Stomach (tissue), 9 donors: Measurements from ENCODE around the gene CLEC16A. TPM values are rescaled to one million over a fixed set of nuclear protein-coding genes. Genes with fewer than 3 reads are reported as not detected.

Source experiments
- DNase-seq, 2 donors: peaks; one replicate each; pipeline versions ENCODE4 v3.0.0 to v3.0.0-alpha.2; 2013 to 2019
- H3K27ac ChIP-seq, 5 donors: fragments of 200-600 bp in 4 of 5; sonication (generic) in 4 of 5; one replicate each; pipeline ENCODE4 v1.5.1; 2013 to 2019; ENCODE audit warnings: mild to moderate bottlenecking in 1 of 5, moderate library complexity in 1 of 5
- H3K27me3 ChIP-seq, 3 donors: fragments of 200-600 bp; sonication (generic); one replicate each; pipeline ENCODE4 v1.5.1; 2017 to 2019; ENCODE audit warnings: mixed run types in 1 of 3
- H3K36me3 ChIP-seq, 4 donors: fragments of 200-600 bp; sonication (generic); 1 replicate in 3 of 4; 2 replicates in 1 of 4; pipeline ENCODE4 v1.5.1; 2016 to 2019
- H3K4me1 ChIP-seq, 4 donors: fragments of 200-600 bp; sonication (generic); one replicate each; pipeline ENCODE4 v1.5.1; 2016 to 2019
- H3K4me3 ChIP-seq, 4 donors: fragments of 200-600 bp; sonication (generic) in 3 of 4; one replicate each; pipeline ENCODE4 v1.5.1; 2016 to 2019; ENCODE audit warnings: mild to moderate bottlenecking in 1 of 4
- H3K9me3 ChIP-seq, 4 donors: fragments of 200-600 bp; sonication (generic); one replicate each; pipeline ENCODE4 v1.5.1; 2016 to 2019
- CTCF ChIP-seq, 7 experiments: fragments of 450-650 bp in 4 of 7; fragments of 200-600 bp in 3 of 7; sonication (generic) in 3 of 7; IDR thresholded peaks; one replicate each; pipeline ENCODE4 v1.5.1; 2016 to 2019; ENCODE audit warnings: antibody characterized with exemption in 7 of 7, control low read depth in 2 of 7, mild to moderate bottlenecking in 1 of 7
- EP300 ChIP-seq: sonication (generic); formaldehyde crosslinking; IDR thresholded peaks from one replicate; pipeline ENCODE4 v1.6.1; 2017; ENCODE audit warnings: antibody characterized with exemption
- POLR2A ChIP-seq, 4 donors: fragments of 450-650 bp; IDR thresholded peaks; one replicate each; pipeline ENCODE4 v1.6.1; 2016; ENCODE audit warnings: antibody characterized with exemption in 4 of 4, control low read depth in 2 of 4, mild to moderate bottlenecking in 1 of 4, moderate library complexity in 1 of 4
- POLR2AphosphoS5 ChIP-seq, 3 donors: sonication (generic); formaldehyde crosslinking; IDR thresholded peaks; one replicate each; pipeline ENCODE4 v1.6.1; 2016; ENCODE audit warnings: antibody characterized with exemption in 3 of 3
- WGBS, 5 donors: extraction: QIAGEN DNeasy Blood & Tissue Kit in 3 of 5; methylation state at CpG; one replicate each; pipeline versions ENCODE4 v1.1.5 to v1.1.7; 2013 to 2018; 5-methylcytosine and 5-hydroxymethylcytosine counted together
- intact Hi-C: fragments of 100-400 bp; cut with DNase I; formaldehyde crosslinking; loops from one replicate; pipeline ENCODE4 v1.15.1; 2023; ENCODE audit warnings: low total_unique reads
- polyA plus RNA-seq, 3 donors: library from polyadenylated mRNA; stranded (reverse); fragments of 200-250 nt; gene quantifications; one replicate each; pipeline ENCODE4 v1.2.3, GENCODE V29; 2013
- total RNA-seq, 5 donors: library from RNA; depleted of rRNA; stranded (reverse); fragments of >200 nt; gene quantifications; one replicate each; pipeline versions ENCODE4 v1.1.0 to v1.2.3, GENCODE V29; 2014 to 2016
- donor health status: healthy with polysubstance abuse.
- donor health status: Bipolar disorder and iron deficiency.
- donor health status: healthy.

The CLEC16A gene
- total and polyA plus RNA-seq, 8 donors = 5.8 to 176 (median 21.8) TPM

DNA sequence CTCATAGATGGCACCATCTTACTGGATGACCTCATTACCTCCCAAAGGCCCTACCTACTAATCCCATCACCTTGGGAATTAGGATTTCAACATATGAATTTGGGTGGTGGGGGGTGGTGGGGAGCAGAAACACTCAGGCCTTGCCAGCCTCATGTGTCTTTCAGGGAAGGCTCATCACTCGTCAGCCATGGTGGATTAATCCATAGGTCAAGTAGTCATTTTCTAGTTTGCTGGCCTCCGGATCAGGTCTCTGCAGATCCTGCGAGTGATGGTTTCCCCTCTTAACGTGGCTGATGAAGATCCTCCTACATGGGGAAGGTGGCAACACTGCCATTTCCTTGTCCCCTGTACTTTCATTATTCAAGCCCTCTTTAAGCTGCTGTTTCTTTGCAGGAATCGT lies 101.1 kb downstream of the CLEC16A start:
- no peak overlapping the region for H3K4me3 ChIP-seq
- H3K9me3 ChIP-seq = no peaks in the 10 kb centered on the region
- H3K27ac ChIP-seq = peak overlapping the region in 2 of 5 donors; percentile 49 to 53
- no peaks in the 10 kb centered on the region for H3K27me3 ChIP-seq
- no peak for DNase-seq
- H3K36me3 ChIP-seq = peaks cover 17 to 94% (median 82%) of the 10 kb centered on the region in 4 donors
- intact Hi-C loops = no loop called here
- 86 to 92% (median 89%) methylated on average over 5 of the region's 5 CpGs for WGBS, 5 donors
- TF ChIP-seq POLR2AphosphoS5 (IDR thresholded peaks at IDR 0.05) = no peak
- TF ChIP-seq POLR2A (IDR thresholded peaks at IDR 0.05) = no peak
- TF ChIP-seq EP300 = no peak
- no peak for TF ChIP-seq CTCF (IDR thresholded peaks at IDR 0.05)
- H3K4me1 ChIP-seq = peaks cover 0 to 14% (median 5%) of the 10 kb centered on the region in 4 donors

DNA sequence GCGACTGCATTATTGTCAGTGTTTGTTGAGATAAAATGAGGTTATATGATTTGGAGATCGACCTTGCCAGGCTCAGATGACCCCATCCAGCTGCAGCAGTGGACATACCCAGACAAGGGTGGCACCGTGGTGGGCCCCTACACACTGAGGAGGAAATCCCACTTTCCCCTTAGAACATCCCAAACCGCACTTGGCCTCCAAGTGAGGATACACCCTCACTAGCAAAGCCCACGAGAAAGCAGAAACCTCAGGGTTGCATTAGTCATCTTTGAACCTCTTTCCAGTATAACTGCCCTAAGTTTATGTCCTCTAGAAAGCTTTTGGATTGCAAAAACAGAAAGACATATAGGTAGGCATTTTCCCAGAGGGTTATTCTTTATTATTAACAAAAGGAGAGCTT lies 101.5 kb downstream of the CLEC16A start:
- DNase-seq = no peak
- no peak for TF ChIP-seq EP300
- Histone ChIP-seq H3K36me3 (peaks cover 14 to 94% (median 82%) of the 10 kb centered on the region in 4 donors), H3K27me3 (no peaks in the 10 kb centered on the region), H3K9me3 (no peaks in the 10 kb centered on the region), H3K4me3 (no peak overlapping the region), H3K27ac (peak overlapping the region in 2 of 5 donors; percentile 49 to 53), H3K4me1 (peaks cover 0 to 14% (median 5%) of the 10 kb centered on the region in 4 donors)
- intact Hi-C loops = no loop called here
- WGBS, 5 donors = 75 to 85% (median 83%) methylated on average over 5 of the region's 5 CpGs

DNA sequence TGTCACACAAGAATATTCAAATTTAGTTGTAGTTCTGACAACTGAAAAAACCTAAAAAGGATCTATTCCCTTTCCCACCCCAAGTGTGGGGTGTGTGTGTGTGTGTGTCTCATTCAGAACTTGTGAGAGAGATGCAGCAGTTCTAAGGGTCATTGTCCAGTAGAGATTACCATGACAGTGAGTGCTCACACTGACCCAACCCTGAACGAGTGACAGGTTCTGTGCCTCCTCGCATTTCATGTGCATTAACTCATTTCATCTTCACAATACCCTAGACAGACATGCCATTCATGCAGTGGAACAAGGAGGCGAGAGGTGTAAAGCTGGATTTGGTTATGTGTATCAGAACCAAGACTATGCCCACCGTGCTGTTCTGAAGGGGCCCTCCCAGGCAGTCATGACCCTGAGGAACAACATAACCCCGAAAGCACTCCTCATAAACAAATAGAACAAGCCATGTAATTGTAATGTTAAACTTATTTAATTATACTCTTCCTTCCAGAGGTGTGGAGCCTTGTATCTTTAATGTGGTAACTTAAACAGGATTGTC lies 102.1 kb downstream of the CLEC16A start:
- TF ChIP-seq EP300 (no peak), POLR2A (IDR thresholded peaks at IDR 0.05) (no peak), POLR2AphosphoS5 (IDR thresholded peaks at IDR 0.05) (no peak), CTCF (IDR thresholded peaks at IDR 0.05) (no peak)
- Histone ChIP-seq H3K27me3 (no peaks in the 10 kb centered on the region), H3K9me3 (no peaks in the 10 kb centered on the region), H3K4me3 (no peak overlapping the region), H3K27ac (peak overlapping the region in 3 of 5 donors; percentile 31 to 53 (median 49)), H3K36me3 (peaks cover 10 to 94% (median 82%) of the 10 kb centered on the region in 4 donors), H3K4me1 (peaks cover 0 to 14% (median 5%) of the 10 kb centered on the region in 4 donors)
- intact Hi-C loops = no loop called here
- no peak for DNase-seq
- 76 to 85% (median 82%) methylated on average over 5 of the region's 5 CpGs for WGBS, 5 donors

DNA sequence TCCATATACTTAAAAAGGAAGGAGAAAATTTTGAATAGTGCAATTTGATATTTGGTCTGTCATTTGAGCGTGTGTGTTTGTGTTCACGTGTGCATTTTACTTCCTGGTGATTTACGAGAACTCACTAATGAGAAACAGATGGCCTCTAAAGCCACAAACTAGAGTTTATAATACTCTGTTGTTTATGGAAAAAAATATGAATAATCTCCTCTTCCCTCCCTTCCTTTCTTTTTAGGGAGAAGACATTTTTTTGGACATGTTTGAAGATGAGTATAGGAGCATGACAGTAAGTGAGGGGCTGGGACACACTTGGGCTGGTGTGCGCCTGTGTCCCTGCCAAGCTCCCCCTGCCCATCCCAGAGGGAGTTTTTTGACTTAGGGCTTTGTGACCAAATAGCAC lies 102.7 kb downstream of the CLEC16A start:
- WGBS, 5 donors = 59 to 84% (median 73%) methylated on average over 4 of the region's 4 CpGs
- Histone ChIP-seq H3K27me3 (no peaks in the 10 kb centered on the region), H3K4me1 (peaks cover 0 to 14% (median 5%) of the 10 kb centered on the region in 4 donors), H3K36me3 (peaks cover 8 to 94% (median 82%) of the 10 kb centered on the region in 4 donors), H3K9me3 (no peaks in the 10 kb centered on the region), H3K4me3 (no peak overlapping the region), H3K27ac (peak overlapping the region in 3 of 5 donors; percentile 37 to 53 (median 49))
- TF ChIP-seq POLR2AphosphoS5 (IDR thresholded peaks at IDR 0.05) (peak in 2 of 3 donors; percentile 35 to 46), POLR2A (IDR thresholded peaks at IDR 0.05) (no peak), CTCF (IDR thresholded peaks at IDR 0.05) (no peak), EP300 (no peak)
- peak in 1 of 2 donors; percentile 70 for DNase-seq
- intact Hi-C loops = no loop called here
